Suppressor macrophage (primary cell): ENCODE results near the gene NANS.
"Not testable (repeated sequence)": the region's sequence is repeated elsewhere in the genome, so short reads cannot be mapped to it uniquely, and the experiment has no call there.

ENCODE experiments used
- DNase-seq, 4 experiments: peaks; one replicate each; pipeline ENCODE4 v3.0.0-alpha.2; 2020 to 2022

Gene NANS

DNA sequence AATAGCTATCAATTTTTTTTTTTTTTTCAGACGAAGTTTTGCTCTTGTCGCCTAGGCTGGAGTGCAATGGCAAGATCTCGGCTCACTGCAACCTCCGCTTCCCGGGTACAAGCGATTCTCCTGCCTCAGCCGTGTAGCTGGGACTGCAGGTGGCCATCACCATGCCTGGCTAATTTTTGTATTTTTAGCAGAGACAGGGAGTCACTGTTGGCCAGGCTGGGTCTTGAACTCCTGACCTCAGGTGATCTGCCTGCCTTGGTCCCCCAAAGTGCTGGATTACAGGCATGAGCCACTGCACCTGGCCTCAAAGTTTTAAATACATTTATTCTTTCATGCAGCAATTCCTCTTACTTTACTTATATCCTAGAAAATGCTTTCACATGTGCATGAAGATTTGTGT is 44.9 kb downstream of the NANS start:
- DNase-seq: no peak

DNA sequence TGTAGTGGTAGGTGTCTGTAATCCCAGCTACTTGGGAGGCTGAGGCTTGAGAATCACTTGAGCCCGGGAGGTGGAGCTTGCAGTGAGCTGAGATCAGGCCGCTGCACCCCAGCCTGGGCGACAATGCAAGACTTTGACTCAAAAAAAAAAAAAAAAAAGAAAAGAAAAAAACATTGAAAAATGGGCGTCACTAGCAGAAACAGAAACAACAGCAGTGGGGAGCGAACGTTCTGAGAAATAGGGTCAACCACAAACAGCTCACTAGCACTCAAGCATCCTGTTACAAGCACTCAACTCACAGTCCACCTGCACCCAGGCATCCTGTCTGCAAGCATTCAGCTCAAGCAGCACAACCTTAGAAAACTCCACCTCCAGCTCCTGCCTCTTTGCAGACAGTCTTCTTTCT is 45.3 kb downstream of the NANS start:
- DNase-seq: peak in 3 of 4 experiments; percentile 26 to 64 (median 41)

DNA sequence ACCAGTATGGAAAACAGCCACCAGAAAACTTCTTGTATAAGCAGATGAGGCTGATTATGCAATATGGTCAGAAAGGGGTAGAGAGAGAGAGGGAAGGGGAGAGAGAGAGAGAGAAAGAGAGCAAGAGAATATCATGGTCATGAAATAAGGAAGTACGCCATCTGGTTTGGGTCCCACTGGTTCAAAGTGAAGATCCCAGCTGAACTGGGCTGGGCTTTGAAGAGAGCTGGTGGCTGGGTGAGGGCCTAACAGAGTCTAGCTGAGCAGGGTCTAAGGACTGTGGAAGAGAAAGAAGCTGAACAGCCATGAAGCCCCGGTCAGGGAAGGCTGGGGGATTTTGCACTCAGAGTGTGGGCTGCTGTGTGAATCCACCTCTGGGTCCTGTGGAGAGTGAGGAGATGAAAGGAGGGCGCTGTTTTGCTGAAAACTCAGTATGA is 47.9 kb downstream of the NANS start:
- peak; percentile 45 to 70 (median 60) for DNase-seq

DNA sequence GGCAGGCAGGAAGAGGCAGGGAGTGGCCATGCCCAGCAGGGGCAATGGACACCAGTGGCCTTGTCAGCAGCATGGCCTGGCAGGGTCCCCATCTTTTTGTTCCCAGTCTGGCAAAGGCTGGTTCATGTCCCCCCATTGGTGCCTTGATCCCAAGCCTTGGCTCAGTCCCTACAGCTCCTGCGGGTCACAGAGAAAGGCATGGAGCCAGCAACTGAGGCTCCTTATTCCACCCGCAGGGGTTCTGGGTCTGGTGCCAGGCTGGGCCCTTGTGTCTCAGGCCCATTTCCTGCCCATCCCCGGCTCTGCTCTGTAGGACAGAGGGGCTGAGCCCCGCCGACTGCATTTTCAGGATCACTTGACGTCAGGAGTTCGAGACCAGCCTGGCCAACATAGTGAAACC is 48.5 kb downstream of the NANS start:
- no peak for DNase-seq

DNA sequence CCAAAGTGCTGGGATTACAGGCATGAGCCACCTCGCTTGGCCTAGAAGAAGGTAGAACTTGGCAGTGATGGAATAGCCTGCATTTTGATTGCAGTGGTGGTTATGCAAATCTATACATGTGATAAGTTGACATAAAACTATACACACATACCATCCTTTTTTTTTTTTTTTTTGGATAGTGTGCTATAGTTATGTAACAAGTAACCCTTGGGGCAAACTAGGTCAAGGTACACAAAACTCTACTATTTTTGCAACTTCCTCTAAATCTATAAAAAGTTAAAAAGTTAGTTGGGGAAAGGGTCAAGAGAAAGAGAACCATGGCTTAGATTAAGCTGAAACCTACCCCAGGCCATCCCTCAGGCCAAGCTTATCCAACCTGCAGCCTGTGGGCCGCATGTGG is 51.4 kb downstream of the NANS start:
- peak; percentile 24 to 79 (median 46) for DNase-seq

DNA sequence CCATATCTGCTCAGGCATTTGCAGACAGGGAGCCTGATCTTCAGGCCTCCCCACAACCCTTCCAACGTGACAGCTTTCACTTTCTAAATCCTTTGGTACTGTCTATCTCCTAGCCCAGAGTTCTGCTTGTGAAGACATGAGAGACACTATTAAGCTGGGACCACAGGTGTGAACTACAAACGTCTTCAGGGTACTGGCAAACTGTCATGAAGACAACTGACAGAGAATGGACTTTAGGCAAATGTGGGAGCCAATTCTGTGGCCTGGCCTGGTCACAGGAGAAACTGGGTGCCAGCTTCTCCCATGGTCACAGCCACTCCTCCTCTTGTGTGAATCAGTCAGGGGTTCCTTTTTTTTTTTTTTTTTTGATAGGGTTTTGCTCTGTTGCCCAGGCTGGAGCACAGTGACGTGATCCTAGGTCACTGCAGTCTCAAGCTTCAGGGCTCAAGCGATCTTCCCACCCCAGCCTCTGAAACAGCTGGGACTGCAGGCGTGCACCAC is 52.0 kb downstream of the NANS start:
- DNase-seq: peak; percentile 74 to 91 (median 82)

DNA sequence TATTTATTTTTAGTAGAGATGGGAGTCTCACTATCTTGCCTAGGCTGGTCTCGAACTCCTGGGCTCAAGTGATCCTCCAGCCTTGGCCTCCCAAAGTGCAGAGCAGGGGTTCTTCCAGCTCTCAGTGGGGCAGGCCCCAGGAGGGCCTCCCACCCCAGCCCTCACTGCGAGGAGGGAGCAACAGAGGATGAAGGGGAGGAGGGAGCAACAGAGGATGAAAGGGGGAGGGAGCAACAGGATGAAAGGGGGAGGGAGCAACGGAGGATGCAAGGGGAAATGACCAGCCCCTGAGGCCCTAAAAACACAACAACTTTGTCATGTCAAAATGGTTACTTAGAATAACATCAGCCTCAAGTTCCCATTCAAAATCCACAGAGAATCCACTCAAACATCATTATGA is 52.5 kb downstream of the NANS start:
- DNase-seq: peak in 1 of 4 experiments; percentile 21

DNA sequence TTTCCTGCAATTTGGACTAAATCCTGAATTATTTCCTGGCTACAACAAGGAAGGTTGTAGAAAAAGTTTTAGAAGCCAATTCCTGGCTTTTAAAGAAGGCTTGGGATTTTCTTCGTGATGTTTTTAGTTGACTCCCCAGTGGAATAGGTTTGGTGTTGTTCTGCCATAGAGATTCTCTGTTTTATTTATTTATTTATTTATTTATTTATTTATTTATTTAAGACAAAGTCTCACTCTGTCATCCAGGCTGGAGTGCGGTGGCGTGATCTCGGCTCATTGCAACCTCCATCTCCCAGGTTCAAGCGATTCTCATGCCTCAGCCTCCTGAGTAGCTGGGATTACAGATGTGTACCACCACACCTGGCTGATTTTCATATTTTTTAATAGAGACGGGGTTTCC is 60.6 kb downstream of the NANS start:
- DNase-seq: not testable (repeated sequence)

DNA sequence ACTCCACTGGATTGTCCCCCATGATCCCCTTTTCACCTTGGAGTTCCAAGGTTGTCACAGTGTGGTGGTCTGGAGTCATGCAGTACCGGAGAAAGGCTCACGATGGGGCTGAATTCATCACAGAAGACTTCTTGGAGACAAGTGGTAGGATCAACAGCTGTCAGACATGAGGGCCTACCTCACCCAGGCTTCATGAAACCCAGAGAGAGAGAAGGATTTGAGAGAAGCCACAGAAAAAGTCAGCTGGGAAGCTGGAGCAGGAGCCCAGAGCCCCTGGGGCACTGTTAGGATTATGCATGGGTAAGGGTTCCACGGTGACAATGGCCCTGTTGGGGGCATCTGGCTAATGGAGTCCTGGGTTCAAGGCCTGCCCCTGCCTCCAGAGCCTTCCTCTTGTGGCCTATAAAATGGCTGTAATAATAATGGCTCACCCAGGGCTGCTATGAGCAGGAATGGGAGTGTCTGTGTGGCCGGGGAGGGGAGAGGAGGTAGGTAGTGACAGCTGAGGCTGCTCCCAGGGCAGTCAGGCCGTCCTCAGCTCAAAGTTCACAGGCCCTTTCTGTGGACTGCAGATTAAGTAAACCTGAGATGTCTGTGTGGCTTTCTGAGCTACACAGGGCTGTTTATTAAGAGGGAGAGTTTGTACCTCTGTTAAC is 61.6 kb downstream of the NANS start:
- peak; percentile 46 to 69 (median 66) for DNase-seq

DNA sequence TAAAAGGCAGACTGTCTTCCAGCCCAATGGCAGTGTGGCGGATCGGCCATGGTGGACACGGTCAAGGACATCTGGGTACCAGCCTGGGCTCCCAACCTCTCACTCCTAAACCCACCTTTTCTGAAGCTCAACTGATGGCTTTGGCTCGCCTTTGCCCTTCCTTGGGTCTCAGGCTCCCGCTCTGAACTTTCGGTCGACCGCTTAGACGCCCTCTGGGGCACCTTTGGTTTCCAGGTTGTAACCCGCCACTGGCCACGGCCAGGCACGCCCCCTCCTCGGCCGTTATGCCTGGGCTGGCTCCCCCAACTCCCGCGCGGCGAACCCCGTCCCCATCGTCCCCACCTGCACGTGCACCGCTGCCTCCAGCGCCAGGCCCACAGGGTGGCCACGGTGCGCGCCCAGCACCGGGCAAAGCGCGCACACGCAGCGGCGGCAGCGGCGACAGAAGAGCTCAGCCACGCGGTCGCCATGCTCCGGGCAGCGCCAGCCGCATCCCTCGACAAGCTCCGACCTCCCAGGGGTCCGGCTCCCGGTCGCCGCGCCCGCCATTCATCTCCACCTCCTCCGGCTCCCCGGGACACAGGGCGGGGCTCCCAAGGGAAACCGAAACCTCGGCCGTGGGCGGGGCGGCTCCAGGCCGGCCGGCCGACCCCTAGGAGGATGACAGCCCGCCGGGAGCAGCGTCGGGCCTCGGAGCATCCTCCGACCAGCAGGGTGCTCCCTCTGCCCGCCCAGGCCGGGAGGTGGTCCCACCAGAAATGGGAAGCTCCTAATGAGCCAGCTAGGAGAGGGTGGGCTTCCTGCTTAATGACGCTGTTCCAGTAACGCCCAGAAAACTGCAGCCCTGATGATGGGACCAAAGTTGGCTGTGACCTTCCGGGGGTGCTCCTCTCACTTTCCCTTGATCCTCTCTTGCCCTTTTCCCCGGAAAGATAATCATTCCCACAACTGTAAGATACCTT is 62.4 kb downstream of the NANS start, which contains the start of gene TRIM14:
TSS of gene TRIM14 (minus strand) at position 583 of the 962 bp plus-strand sequence. CDS start at position 549, 34 bp downstream.
- peak; percentile 72 to 90 (median 83) for DNase-seq

DNA sequence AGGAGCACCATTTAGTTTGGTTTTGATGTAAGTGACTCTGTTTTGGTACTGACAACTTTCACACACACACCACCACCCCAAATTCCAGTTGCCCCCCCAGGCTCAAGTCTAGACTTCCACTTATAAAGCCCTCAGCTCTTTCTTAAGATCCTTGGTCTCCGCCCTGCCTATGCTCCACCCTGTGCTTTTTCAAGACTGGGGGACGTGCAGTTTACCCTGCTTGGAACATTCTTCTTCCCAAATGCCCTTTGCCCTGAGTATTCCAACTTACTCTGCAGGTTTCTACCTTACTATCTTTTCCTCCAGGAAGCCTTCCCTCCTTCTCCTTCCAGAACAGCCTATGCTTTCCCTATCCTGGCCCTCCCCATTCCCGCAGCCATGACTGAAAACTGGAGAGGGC is 63.9 kb downstream of the NANS start:
- no peak for DNase-seq

DNA sequence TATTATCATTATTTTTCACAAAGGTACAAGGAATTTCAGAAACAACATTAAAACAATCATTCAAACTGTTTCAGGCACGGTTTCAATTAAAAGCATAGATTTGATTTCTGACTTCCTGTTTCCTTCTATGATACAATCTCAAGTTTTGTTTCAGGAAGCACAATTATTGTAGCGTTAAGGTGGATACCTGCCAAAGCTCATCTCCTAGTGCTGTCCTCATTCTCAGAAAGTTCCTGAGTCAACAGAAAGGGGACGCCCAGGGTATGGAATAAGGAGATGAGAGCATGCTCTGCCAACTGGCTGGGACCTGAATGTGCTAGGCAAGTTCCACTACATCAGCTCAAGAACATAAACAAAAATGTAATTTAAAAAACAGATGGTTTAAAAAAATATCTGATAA is 64.5 kb downstream of the NANS start:
- peak in 3 of 4 experiments; percentile 11 to 20 (median 16) for DNase-seq

DNA sequence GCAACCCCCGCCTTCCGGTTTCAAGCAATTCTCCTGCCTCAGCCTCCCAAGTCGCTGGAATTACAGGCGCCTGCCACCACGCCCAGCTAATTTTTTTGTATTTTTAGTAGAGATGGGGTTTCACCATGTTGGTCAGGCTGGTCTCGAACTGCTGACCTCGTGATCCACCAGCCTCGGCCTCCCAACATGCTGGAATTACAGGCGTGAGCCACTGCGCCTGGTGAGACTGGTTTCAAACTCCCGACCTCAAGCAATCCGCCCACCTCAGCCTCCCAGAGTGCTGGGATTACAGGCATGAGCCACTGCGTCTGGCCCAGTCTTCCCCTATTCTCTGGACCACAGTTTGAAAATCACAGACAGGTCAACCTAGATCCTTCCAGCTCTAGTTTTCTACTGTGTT is 67.6 kb downstream of the NANS start:
- DNase-seq: not testable (repeated sequence)

DNA sequence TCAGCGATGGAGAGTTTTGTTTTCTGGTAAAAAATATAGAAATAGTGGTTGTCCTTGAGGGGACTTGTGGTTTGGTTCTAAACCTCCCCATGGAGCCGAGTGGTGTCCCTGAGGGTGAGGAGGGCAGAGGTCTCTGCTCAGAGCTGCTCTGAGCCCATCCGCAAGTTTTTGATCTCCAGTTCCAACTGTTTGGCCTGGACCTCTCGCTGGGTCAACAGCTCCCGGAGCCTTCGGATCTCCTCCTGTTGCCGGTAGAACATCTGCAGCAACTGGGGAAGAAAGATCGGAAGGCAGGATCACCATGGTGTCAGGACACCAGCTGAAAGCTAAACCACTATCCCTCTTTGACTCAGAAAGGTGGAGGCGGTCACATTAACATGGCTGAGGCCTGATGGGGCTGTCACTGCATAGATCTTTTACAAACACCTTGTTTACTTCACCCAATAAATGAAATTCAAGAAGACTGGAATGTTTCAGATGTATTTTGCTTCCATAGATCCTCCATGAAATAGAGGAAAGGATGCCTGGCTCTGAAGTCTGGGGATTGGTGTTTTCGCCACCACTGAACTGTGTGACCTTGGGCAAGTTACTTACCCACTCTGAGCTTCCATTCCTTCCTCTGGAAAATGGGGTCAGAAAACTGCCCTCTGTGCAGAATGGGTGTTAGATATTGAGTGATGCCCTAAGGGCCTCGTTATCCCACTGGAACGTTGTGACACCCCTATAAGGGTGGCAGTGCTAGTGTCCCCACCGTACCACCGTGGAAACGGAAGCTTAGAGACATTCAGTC is 68.3 kb downstream of the NANS start:
- no peak for DNase-seq

DNA sequence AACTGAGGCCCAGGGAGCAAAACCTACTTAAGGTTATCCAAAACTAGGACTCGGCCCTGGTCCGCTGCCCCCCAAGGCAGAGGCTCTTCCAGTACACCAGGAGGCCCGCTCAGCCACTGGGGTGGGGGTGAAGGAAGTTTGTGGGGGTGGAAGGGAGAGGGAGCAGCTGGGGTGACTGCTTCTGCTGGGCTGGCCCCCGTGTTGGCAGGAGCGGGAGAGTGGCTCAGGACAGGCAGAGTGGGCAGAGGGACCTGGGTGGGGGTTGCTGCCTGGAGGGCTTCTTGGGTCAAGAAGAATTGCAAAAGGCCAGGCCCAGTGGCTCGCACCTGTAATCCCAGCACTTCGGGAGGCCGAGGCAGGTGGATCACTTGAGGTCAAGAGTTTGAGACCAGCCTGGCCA is 70.7 kb downstream of the NANS start:
- DNase-seq: no peak

DNA sequence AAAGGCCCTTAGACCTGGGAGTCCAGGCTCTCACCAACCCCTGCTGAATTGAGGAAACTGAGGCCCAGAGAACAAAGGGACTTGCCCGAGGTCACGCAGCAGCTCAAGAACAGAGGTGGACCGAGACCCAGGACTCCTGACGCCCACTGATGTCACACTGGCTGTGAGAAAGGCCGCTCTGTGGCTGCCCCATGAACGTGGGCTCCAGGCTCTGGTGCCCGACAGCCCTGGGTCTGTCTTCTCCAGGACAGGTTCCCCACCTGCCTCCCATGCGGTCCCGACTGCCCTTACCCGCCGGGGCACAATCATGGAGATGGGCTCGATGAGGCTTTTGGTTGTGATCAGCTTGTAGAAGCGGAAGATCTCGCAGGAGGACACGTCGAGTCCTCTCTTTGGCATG is 71.8 kb downstream of the NANS start:
- DNase-seq: no peak

DNA sequence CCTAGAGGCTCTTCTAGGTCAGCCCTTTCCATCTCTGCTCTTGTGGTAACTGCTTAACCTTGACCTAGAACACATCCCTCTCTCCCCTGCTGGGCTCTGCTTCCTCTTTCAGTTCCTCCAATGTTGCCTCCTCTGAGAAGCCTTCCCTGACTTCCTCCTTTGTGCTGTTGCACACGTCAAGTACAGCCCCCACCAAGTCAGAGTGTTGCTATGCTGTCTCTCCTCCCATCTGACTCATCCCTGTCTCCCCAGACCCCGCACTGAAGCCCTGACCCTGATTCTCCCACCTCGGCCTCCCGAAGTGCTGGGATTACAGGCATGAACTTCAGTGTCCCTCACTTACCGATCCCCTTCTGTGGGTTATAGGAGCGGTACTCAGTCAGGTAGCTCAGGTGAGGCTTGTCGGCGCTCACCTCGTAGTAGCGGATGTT is 72.9 kb downstream of the NANS start:
- DNase-seq: peak; percentile 90 to 97 (median 94)

DNA sequence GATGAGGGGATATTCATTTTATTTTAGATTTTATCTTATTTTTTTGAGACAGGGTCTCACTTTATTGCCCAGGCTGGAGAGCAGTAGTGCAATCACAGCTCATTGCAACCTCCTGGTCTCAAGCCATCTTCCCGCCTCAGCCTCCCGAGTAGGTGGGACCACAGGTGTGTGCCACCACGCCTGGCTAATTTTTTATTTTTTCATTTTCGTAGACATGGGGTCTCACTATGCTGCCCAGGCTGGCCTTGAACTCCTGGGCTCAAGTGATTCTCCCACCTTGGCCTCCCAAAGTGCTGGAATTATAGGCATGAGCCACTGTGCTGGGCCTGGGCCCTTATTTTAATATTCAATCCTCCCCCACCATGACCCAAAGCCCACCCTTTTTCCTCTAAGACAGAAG is 73.5 kb downstream of the NANS start:
- DNase-seq: not testable (repeated sequence)

DNA sequence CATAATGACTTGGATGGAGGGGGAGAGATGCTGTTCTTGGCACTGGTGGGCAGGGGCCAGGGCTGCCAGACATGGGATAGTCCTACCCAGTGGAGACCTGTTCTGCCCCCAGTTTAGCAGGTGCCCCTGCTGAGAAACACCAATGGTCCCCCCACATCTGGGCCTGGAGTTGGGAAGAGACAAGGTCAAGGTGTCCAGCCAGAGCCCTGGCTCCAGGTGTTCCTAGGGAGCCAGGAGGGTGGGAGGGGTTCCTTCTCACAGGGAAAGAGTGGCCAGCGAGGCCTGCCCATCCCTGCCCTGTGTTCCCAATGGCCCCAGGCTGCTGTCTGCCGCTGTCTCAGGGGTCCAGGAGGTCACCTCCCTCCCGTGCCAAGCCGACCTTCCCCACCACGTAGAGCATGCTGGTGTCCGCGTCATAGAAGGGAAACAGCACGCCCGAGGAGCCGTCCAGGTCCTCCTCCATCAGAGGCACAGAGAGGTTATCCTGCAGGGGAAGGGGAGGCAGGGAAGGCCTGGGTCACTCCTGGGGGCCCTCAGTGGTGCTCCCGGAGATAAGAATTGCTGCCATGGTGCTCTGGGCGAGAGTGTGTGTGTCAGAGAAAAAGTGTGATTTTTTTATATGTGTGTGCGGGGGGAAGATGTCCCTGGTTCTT is 74.2 kb downstream of the NANS start:
- DNase-seq: no peak

DNA sequence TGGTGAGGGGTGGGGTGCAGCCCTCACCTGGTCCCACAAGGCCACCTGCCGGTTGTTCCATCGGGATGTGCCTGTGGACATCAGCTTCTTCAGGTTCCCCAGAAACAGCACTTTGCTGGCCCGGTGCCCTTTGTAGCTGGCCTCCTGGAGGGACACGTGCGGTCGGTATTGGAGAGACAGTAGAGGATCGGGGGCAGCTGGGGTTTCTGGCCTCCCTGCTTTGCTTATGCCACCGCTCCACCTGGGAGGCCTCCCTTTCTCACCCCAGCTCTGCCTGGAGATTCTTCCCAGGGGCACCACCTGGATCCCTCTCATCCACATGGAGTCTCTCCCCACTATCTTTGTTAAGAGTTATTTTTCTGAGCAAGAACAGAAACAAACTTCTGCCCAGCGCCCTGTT is 75.6 kb downstream of the NANS start:
- DNase-seq: no peak
